SK-N-SH treated with all-trans-retinoic acid at 6 μM for 48 hours (cell line): ENCODE measurements around the gene FNIP1.

Experiments used
- ATAC-seq: fragments of 200-7000 bp; cut with Tn5 transposase; 3 replicates; pipeline ENCODE4 v1.9.1; 2020; ENCODE audit warnings: mild to moderate bottlenecking, moderate library complexity
- ARNTL ChIP-seq: fragments of 450-650 bp; formaldehyde crosslinking; IDR thresholded peaks from 2 replicates; pipeline ENCODE4 v1.5.0; 2020; ENCODE audit warnings: low read depth, mild to moderate bottlenecking, moderate library complexity, borderline replicate concordance
- BACH2 ChIP-seq: fragments of 250-450 bp; sonication (Bioruptor Pico); IDR thresholded peaks from 2 replicates; pipeline ENCODE4 v1.9.0; 2021; ENCODE audit warnings: mild to moderate bottlenecking, borderline replicate concordance
- CSDC2 ChIP-seq: fragments of 250-450 bp; sonication (Bioruptor Pico); IDR thresholded peaks from 2 replicates; pipeline ENCODE4 v1.5.0; 2020; ENCODE audit warnings: mild to moderate bottlenecking, moderate library complexity
- ESRRG ChIP-seq: fragments of 250-450 bp; sonication (Bioruptor Pico); IDR thresholded peaks from 2 replicates; pipeline ENCODE4 v1.6.1; 2021; ENCODE audit warnings: mild to moderate bottlenecking
- GLIS3 ChIP-seq: fragments of 250-450 bp; sonication (Bioruptor Pico); IDR thresholded peaks from 2 replicates; pipeline ENCODE4 v1.5.0; 2020; ENCODE audit warnings: mild to moderate bottlenecking, moderate library complexity
- ISL1 ChIP-seq: fragments of 250-450 bp; sonication (Bioruptor Pico); IDR thresholded peaks from 2 replicates; pipeline ENCODE4 v2.1.2; 2022; ENCODE audit warnings: mild to moderate bottlenecking, moderate library complexity
- OSR1 ChIP-seq: fragments of 250-450 bp; sonication (Bioruptor Pico); IDR thresholded peaks from 2 replicates; pipeline ENCODE4 v1.8.0; 2022; ENCODE audit warnings: moderate library complexity, mild to moderate bottlenecking, inconsistent platforms
- PPARA ChIP-seq: fragments of 250-450 bp; sonication (Bioruptor Pico); IDR thresholded peaks from 2 replicates; pipeline ENCODE4 v1.5.0; 2020; ENCODE audit warnings: mild to moderate bottlenecking, borderline replicate concordance
- RARB ChIP-seq: fragments of 250-450 bp; sonication (Bioruptor Pico); IDR thresholded peaks from 2 replicates; pipeline ENCODE4 v1.8.0; 2021; ENCODE audit warnings: mild to moderate bottlenecking, moderate library complexity
- SNAI2 ChIP-seq: fragments of 250-450 bp; sonication (Bioruptor Pico); IDR thresholded peaks from 2 replicates; pipeline ENCODE4 v1.5.0; 2020; ENCODE audit warnings: mild to moderate bottlenecking, moderate library complexity
- TCF4 ChIP-seq: fragments of 250-450 bp; sonication (Bioruptor Pico); IDR thresholded peaks from 2 replicates; pipeline ENCODE4 v1.8.0; 2021; ENCODE audit warnings: mild to moderate bottlenecking, moderate library complexity, borderline replicate concordance
- TOX ChIP-seq: fragments of 250-450 bp; sonication (Bioruptor Pico); IDR thresholded peaks from 2 replicates; pipeline ENCODE4 v1.8.0; 2021; ENCODE audit warnings: mild to moderate bottlenecking, moderate library complexity, borderline replicate concordance
- ZC3H10 ChIP-seq: fragments of 250-450 bp; sonication (Bioruptor Pico); IDR thresholded peaks from 2 replicates; pipeline ENCODE4 v1.5.1; 2021; ENCODE audit warnings: mild to moderate bottlenecking, moderate library complexity
- ZFP3 ChIP-seq: fragments of 250-450 bp; sonication (Bioruptor Pico); IDR thresholded peaks from 2 replicates; pipeline ENCODE4 v1.5.0; 2020; ENCODE audit warnings: mild to moderate bottlenecking, moderate library complexity
- ZFP30 ChIP-seq: fragments of 450-650 bp; formaldehyde crosslinking; IDR thresholded peaks from 2 replicates; pipeline ENCODE4 v1.5.0; 2022; ENCODE audit warnings: mild to moderate bottlenecking, moderate library complexity
- ZNF565 ChIP-seq: fragments of 450-650 bp; formaldehyde crosslinking; conservative IDR thresholded peaks from 2 replicates; pipeline ENCODE4 v1.5.0; 2020; ENCODE audit warnings: low read depth, mild to moderate bottlenecking, moderate library complexity
- ZNF70 ChIP-seq: fragments of 450-650 bp; formaldehyde crosslinking; IDR thresholded peaks from 2 replicates; pipeline ENCODE4 v1.5.0; 2020; ENCODE audit warnings: mild to moderate bottlenecking, moderate library complexity
- ZNF8 ChIP-seq: fragments of 450-650 bp; formaldehyde crosslinking; IDR thresholded peaks from 2 replicates; pipeline ENCODE4 v1.5.0; 2020; ENCODE audit warnings: mild to moderate bottlenecking, moderate library complexity
- TF ChIP-seq, protein P1 (sequence below): fragments of 250-450 bp; sonication (Bioruptor Pico); IDR thresholded peaks from 2 replicates; pipeline ENCODE4 v1.5.0; 2020; ENCODE audit warnings: mild to moderate bottlenecking, moderate library complexity
- TF ChIP-seq, protein P2 (sequence below): fragments of 250-450 bp; sonication (Bioruptor Pico); IDR thresholded peaks from 2 replicates; pipeline ENCODE4 v1.8.0; 2020; ENCODE audit warnings: mild to moderate bottlenecking, moderate library complexity, borderline replicate concordance
- TF ChIP-seq, protein P3 (sequence below): fragments of 250-450 bp; sonication (Bioruptor Pico); IDR thresholded peaks from 2 replicates; pipeline ENCODE4 v1.8.0; 2021; ENCODE audit warnings: low read depth, mild to moderate bottlenecking, moderate library complexity, borderline replicate concordance
- TF ChIP-seq, protein P4 (sequence below): fragments of 250-450 bp; sonication (Bioruptor Pico); IDR thresholded peaks from 2 replicates; pipeline ENCODE4 v1.5.1; 2020; ENCODE audit warnings: low read depth, mild to moderate bottlenecking, moderate library complexity

FNIP1 gene

DNA sequence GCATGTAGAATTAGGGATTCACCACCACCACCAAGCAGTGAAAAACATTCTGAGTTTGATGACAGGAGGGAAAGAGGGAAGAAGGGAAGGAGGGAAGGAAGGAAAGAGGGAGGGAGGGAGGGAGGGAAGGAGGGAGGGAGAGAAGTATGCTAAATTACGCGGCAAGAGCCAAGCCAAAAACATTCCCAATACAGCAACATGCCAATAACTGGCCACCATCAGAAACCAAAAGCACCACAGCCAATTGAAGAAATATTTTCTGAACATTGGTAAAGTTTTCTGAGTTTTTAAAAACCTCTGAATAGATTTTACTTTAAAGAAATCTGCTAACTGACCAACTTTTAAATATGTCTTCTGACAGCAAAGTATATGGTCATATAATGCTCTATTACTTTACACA, 36.0 kb downstream of the FNIP1 start:
- TF ChIP-seq ESRRG (no peak), ZNF565 (CRISPR knock-in tag) (no peak), RARB (no peak), TOX (CRISPR knock-in tag) (no peak), ARNTL (CRISPR knock-in tag) (no peak), ISL1 (CRISPR knock-in tag) (no peak), GLIS3 (CRISPR knock-in tag) (no peak), CSDC2 (no peak), PPARA (CRISPR knock-in tag) (no peak), ZNF70 (no peak), OSR1 (CRISPR knock-in tag) (no peak)
- TF ChIP-seq, protein P1, sequence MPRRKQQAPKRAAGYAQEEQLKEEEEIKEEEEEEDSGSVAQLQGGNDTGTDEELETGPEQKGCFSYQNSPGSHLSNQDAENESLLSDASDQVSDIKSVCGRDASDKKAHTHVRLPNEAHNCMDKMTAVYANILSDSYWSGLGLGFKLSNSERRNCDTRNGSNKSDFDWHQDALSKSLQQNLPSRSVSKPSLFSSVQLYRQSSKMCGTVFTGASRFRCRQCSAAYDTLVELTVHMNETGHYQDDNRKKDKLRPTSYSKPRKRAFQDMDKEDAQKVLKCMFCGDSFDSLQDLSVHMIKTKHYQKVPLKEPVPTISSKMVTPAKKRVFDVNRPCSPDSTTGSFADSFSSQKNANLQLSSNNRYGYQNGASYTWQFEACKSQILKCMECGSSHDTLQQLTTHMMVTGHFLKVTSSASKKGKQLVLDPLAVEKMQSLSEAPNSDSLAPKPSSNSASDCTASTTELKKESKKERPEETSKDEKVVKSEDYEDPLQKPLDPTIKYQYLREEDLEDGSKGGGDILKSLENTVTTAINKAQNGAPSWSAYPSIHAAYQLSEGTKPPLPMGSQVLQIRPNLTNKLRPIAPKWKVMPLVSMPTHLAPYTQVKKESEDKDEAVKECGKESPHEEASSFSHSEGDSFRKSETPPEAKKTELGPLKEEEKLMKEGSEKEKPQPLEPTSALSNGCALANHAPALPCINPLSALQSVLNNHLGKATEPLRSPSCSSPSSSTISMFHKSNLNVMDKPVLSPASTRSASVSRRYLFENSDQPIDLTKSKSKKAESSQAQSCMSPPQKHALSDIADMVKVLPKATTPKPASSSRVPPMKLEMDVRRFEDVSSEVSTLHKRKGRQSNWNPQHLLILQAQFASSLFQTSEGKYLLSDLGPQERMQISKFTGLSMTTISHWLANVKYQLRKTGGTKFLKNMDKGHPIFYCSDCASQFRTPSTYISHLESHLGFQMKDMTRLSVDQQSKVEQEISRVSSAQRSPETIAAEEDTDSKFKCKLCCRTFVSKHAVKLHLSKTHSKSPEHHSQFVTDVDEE (CRISPR knock-in tag), result no peak
- TF ChIP-seq, protein P2, sequence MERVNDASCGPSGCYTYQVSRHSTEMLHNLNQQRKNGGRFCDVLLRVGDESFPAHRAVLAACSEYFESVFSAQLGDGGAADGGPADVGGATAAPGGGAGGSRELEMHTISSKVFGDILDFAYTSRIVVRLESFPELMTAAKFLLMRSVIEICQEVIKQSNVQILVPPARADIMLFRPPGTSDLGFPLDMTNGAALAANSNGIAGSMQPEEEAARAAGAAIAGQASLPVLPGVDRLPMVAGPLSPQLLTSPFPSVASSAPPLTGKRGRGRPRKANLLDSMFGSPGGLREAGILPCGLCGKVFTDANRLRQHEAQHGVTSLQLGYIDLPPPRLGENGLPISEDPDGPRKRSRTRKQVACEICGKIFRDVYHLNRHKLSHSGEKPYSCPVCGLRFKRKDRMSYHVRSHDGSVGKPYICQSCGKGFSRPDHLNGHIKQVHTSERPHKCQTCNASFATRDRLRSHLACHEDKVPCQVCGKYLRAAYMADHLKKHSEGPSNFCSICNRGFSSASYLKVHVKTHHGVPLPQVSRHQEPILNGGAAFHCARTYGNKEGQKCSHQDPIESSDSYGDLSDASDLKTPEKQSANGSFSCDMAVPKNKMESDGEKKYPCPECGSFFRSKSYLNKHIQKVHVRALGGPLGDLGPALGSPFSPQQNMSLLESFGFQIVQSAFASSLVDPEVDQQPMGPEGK, result no peak
- no peak for ATAC-seq

DNA sequence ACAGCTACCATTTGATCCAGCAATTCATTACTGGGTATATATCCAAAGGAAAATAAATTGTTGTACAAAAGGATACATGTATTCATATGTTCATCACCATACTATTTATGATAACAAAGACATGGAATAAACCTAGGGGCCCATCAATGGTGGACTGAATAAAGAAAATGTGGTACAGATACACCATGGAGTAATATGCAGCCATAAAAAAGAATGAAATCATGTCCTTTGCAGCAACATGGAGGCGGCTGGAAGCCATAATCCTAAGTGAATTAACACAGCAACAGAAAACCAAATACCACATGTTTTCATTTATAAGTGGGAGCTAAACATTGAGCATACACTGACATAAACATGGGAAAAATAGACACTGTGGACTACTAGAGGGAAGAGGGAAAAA, 37.1 kb downstream of the FNIP1 start:
- TF ChIP-seq ESRRG (no peak), ZNF8 (CRISPR knock-in tag) (0 out of 2 replicates have a peak, but pooled peaks have one; percentile 28)
- no peak for ATAC-seq

DNA sequence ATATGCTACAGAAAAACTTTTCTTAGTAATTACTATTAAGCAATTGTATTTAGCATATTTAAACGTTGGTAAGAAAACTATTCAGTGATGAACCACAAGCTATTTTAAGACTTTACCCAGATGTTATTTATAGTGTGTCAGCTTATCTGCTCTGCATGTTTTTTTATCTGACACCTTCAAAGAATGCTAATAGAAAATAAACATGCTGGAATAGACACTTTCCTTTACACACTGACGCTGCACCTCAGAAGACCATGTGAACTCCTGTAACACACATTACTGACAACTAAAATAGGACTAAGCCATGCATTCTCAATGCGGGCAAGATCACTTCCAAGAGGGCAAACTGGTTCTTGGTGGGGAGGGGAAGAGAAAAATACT, 38.3 kb downstream of the FNIP1 start:
- no peak for TF ChIP-seq ZNF565 (CRISPR knock-in tag)
- TF ChIP-seq ISL1 (CRISPR knock-in tag), result no peak
- no peak for TF ChIP-seq ZC3H10 (CRISPR knock-in tag)
- TF ChIP-seq, protein P2, result no peak
- TF ChIP-seq BACH2 (CRISPR knock-in tag), result no peak
- TF ChIP-seq TCF4 (CRISPR knock-in tag), result no peak
- TF ChIP-seq ZNF8 (CRISPR knock-in tag), result no peak
- TF ChIP-seq ZNF70, result no peak
- TF ChIP-seq, all 23 proteins: peak for 0
- no peak for ATAC-seq

DNA sequence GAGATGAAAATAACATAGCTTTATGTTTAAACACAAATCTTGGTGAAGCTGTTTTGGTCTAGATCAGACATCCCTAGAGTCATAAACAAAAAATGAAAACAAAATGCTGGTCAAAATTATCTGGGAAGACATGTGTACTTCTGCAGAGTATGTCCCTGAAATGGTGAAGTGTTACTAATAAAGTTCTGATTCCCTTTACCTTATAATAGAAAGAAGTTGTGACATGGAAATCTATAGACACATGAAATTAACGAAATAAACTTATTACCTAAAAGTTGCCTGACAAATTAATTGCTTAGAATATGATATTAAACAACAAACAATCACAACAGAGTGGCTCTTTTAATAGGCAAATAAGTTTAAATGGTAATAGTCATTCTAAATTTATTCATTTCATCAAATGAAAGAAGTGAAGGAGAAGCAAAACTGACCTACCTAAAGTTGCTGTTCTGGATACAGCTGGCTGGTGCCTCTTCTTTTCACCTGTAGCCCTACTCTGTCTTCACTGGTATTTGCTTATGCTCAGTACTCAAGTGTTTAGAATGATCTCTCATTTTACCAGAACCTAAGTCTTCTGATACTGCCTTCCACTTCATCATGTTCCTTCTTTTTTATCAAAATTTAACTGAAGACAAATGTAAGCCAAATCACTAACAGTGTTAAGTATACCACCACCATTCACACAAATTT, 38.8 kb downstream of the FNIP1 start:
- ATAC-seq, result no peak
- TF ChIP-seq CSDC2 (no peak), RARB (no peak), ZFP30 (no peak), ZNF70 (no peak), OSR1 (CRISPR knock-in tag) (no peak), ZFP3 (CRISPR knock-in tag) (no peak), ESRRG (no peak), TOX (CRISPR knock-in tag) (no peak), TCF4 (CRISPR knock-in tag) (no peak), ZC3H10 (CRISPR knock-in tag) (no peak), ZNF565 (CRISPR knock-in tag) (no peak), SNAI2 (no peak), ARNTL (CRISPR knock-in tag) (no peak), PPARA (CRISPR knock-in tag) (no peak), GLIS3 (CRISPR knock-in tag) (no peak)
- TF ChIP-seq, protein P3, sequence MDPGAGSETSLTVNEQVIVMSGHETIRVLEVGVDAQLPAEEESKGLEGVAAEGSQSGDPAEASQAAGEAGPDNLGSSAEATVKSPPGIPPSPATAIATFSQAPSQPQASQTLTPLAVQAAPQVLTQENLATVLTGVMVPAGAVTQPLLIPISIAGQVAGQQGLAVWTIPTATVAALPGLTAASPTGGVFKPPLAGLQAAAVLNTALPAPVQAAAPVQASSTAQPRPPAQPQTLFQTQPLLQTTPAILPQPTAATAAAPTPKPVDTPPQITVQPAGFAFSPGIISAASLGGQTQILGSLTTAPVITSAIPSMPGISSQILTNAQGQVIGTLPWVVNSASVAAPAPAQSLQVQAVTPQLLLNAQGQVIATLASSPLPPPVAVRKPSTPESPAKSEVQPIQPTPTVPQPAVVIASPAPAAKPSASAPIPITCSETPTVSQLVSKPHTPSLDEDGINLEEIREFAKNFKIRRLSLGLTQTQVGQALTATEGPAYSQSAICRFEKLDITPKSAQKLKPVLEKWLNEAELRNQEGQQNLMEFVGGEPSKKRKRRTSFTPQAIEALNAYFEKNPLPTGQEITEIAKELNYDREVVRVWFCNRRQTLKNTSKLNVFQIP (CRISPR knock-in tag), result no peak
- TF ChIP-seq, protein P1 (CRISPR knock-in tag), result no peak
- TF ChIP-seq, protein P4, sequence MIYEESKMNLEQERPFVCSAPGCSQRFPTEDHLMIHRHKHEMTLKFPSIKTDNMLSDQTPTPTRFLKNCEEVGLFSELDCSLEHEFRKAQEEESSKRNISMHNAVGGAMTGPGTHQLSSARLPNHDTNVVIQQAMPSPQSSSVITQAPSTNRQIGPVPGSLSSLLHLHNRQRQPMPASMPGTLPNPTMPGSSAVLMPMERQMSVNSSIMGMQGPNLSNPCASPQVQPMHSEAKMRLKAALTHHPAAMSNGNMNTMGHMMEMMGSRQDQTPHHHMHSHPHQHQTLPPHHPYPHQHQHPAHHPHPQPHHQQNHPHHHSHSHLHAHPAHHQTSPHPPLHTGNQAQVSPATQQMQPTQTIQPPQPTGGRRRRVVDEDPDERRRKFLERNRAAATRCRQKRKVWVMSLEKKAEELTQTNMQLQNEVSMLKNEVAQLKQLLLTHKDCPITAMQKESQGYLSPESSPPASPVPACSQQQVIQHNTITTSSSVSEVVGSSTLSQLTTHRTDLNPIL (CRISPR knock-in tag), result no peak
